CD4-positive, alpha-beta T cell treated with Interleukin-12 subunit alpha and Interleukin-12 subunit beta, for 1 hour (primary cell): ENCODE measurements around the gene SFXN3.

ENCODE experiments used
- DNase-seq: peaks from one replicate; pipeline ENCODE4 v3.0.0-alpha.2; 2020

Gene SFXN3

GRCh38 chr10:101031128-101031795 lies at the start of gene SFXN3, which contains the start of gene PDZD7:
Gene SFXN3, plus strand, starts transcription at chr10:101031234. Its CDS starts 3,461 bp downstream, at chr10:101034695.
Gene PDZD7, minus strand, starts transcription at chr10:101031129. Its CDS starts 910 bp downstream, at chr10:101030219.
- DNase-seq, result peak; percentile 96

- no peak for DNase-seq
These were observed 47.9 kb upstream of the SFXN3 start for GRCh38 chr10:100982916-100983830.

- no peak for DNase-seq
These were observed 47.0 kb upstream of the SFXN3 start for GRCh38 chr10:100983868-100984671.

GRCh38 chr10:100984672-100985177 lies 46.3 kb upstream of the SFXN3 start:
- DNase-seq, result no peak

GRCh38 chr10:100985336-100985735 lies 45.7 kb upstream of the SFXN3 start:
- no peak for DNase-seq

GRCh38 chr10:100986623-100986951 lies 44.4 kb upstream of the SFXN3 start:
- DNase-seq, result no peak

- DNase-seq, result peak; percentile 85
These were observed 43.9 kb upstream of the SFXN3 start, which contains the start of the genes MRPL43 and TWNK for GRCh38 chr10:100986952-100987684. Gene MRPL43, minus strand, starts transcription at chr10:100987497. Its CDS starts 54 bp downstream, at chr10:100987443. Gene TWNK, plus strand, starts transcription at chr10:100987543. Its CDS starts 668 bp downstream, at chr10:100988211.

GRCh38 chr10:100987685-100988049 lies 43.4 kb upstream of the SFXN3 start:
- DNase-seq, result no peak

- DNase-seq, result no peak
These were observed 42.9 kb upstream of the SFXN3 start for GRCh38 chr10:100988166-100988565.

- DNase-seq, result no peak
These were observed 41.9 kb upstream of the SFXN3 start for GRCh38 chr10:100989088-100989487.

GRCh38 chr10:100993986-100994708 lies 36.9 kb upstream of the SFXN3 start:
- no peak for DNase-seq

GRCh38 chr10:100995181-100995580 lies 35.9 kb upstream of the SFXN3 start:
- DNase-seq, result no peak

GRCh38 chr10:100996678-100997359 lies 34.2 kb upstream of the SFXN3 start:
- peak; percentile 32 for DNase-seq

GRCh38 chr10:100997360-100998182 lies 33.5 kb upstream of the SFXN3 start:
- peak; percentile 70 for DNase-seq

- peak; percentile 68 for DNase-seq
These were observed 32.6 kb upstream of the SFXN3 start for GRCh38 chr10:100998183-100998990.

- peak; percentile 83 for DNase-seq
These were observed 31.9 kb upstream of the SFXN3 start for GRCh38 chr10:100998991-100999741.

- DNase-seq, result no peak
These were observed 31.3 kb upstream of the SFXN3 start, which contains the start of gene LZTS2 for GRCh38 chr10:100999742-101000126. Gene LZTS2, plus strand, starts transcription at chr10:100999808. Its CDS starts 2,731 bp downstream, at chr10:101002539.
